ENCODE measurements around the gene EIF4G1. TPM values are rescaled to one million over a fixed set of nuclear protein-coding genes. Genes with fewer than 3 reads are reported as not detected.

EIF4G1 gene
- total RNA-seq, 1 donor from 2014 or later: 212 TPM

GRCh38 chr3:184350618-184351017 lies 36.2 kb downstream of the EIF4G1 start:
- DNase-seq (ENCODE audit: low read depth in 2 of 2): no peak

GRCh38 chr3:184351511-184352148 lies 37.2 kb downstream of the EIF4G1 start:
- no peak for DNase-seq (ENCODE audit: low read depth in 2 of 2)

GRCh38 chr3:184352149-184352785 lies 37.9 kb downstream of the EIF4G1 start:
- no peak for DNase-seq (ENCODE audit: low read depth in 2 of 2)

- no peak for DNase-seq (ENCODE audit: low read depth in 2 of 2)
Measured at GRCh38 chr3:184352897-184353545, 38.6 kb downstream of the EIF4G1 start.

- no peak for DNase-seq (ENCODE audit: low read depth in 2 of 2)
Measured at GRCh38 chr3:184353546-184353941, 39.1 kb downstream of the EIF4G1 start.

GRCh38 chr3:184354121-184354728 lies 39.8 kb downstream of the EIF4G1 start:
- peak in 1 of 2 donors; percentile 42 for DNase-seq (ENCODE audit: low read depth in 2 of 2)

- no peak for DNase-seq (ENCODE audit: low read depth in 2 of 2)
Measured at GRCh38 chr3:184354754-184355153, 40.3 kb downstream of the EIF4G1 start.

- no peak for DNase-seq (ENCODE audit: low read depth in 2 of 2)
Measured at GRCh38 chr3:184355261-184356040, 41.0 kb downstream of the EIF4G1 start.

- no peak for DNase-seq (ENCODE audit: low read depth in 2 of 2)
Measured at GRCh38 chr3:184357248-184358123, 43.1 kb downstream of the EIF4G1 start.

- DNase-seq (ENCODE audit: low read depth in 2 of 2): no peak
Measured at GRCh38 chr3:184358124-184358767, 43.8 kb downstream of the EIF4G1 start.

GRCh38 chr3:184358921-184359350 lies 44.5 kb downstream of the EIF4G1 start:
- no peak for DNase-seq (ENCODE audit: low read depth in 2 of 2)

- DNase-seq (ENCODE audit: low read depth in 2 of 2): no peak
Measured at GRCh38 chr3:184359610-184360009, 45.2 kb downstream of the EIF4G1 start.

- DNase-seq (ENCODE audit: low read depth in 2 of 2): no peak
Measured at GRCh38 chr3:184360070-184360928, 45.9 kb downstream of the EIF4G1 start.

GRCh38 chr3:184360929-184361531 lies 46.6 kb downstream of the EIF4G1 start:
- no peak for DNase-seq (ENCODE audit: low read depth in 2 of 2)

GRCh38 chr3:184361532-184361931 lies 47.1 kb downstream of the EIF4G1 start, which contains the start of the genes CLCN2 and POLR2H:
CLCN2 (minus strand) TSS chr3:184361605; CDS start chr3:184361479, 126 bp downstream.
POLR2H (plus strand) TSS chr3:184361710; CDS start chr3:184363493, 1,783 bp downstream.
- DNase-seq (ENCODE audit: low read depth in 2 of 2): peak in 1 of 2 donors; percentile 61

GRCh38 chr3:184361932-184362667 lies 47.7 kb downstream of the EIF4G1 start:
- no peak for DNase-seq (ENCODE audit: low read depth in 2 of 2)

GRCh38 chr3:184362668-184363546 lies 48.5 kb downstream of the EIF4G1 start:
- peak; percentile 94 to 97 for DNase-seq (ENCODE audit: low read depth in 2 of 2)

Measured in dermis microvascular lymphatic vessel endothelial cell (primary cell).